Stimulated activated CD4-positive, alpha-beta T cell treated with anti-CD3 and anti-CD28 coated beads, TNF-alpha, amount 100 ng/mL, for 48 hours (primary cell): ENCODE measurements around the gene DBX1.

Experiments
- DNase-seq, 3 donors: peaks; one replicate each; pipeline ENCODE4 v3.0.0-alpha.2; 2020; ENCODE audit warnings: low read depth in 3 of 3

The DBX1 gene

DNA sequence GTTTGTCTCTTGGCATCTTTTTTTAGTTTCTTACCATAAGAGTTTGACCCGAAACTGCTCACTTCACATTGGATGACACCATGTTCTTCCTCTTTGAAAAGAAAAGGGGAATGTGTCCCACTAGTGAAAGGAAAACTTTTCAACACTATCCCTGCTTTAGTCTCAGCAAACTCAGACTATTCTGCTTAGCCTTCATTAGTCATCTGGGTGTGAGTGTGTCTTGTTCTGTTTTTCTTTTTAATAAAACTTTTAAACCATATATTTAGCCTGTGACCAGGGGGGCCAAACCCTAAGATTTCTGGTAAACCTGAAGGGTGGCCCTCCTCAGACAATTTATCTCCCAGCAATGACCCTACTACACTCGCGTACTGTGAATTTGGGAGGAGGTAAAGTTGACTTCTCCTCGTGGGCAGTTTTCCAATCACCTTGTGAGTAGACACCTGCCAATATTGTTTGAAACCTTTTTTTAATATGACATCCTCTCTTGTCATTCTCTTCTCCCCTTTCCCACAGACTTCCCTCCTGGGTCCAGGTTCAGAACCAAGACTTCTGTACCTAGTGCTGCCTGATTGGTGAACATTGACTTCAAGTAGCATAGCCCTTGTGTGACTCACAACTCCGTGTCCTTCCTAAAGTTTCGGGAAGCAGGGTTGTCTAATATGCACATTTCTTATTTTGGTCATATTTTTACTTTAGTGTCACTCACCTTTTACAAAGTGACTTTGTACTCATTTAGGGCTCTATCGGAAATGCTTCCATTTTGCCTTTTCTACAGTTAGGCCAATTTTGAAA lies 39.9 kb downstream of the DBX1 start:
- DNase-seq, result no peak

DNA sequence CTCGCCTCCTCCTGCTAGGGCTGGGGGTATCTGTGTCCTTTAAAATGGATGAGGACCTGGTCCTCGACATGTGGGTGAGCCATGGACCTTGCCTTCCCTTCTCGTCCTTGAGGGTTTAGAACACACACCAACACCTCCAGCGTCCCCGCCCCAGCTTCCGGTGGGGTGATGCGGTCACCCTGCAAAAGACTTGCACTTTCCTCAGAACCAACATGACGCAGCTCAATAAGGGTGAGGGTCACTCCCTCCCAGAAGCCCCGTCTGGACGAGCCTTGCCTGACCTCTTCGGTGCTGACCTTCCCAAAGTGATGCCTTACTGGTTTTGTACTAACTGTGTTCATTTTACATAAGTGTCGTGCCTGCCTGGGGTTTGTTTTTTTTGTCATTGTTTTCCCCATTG lies 41.0 kb downstream of the DBX1 start:
- no peak for DNase-seq

DNA sequence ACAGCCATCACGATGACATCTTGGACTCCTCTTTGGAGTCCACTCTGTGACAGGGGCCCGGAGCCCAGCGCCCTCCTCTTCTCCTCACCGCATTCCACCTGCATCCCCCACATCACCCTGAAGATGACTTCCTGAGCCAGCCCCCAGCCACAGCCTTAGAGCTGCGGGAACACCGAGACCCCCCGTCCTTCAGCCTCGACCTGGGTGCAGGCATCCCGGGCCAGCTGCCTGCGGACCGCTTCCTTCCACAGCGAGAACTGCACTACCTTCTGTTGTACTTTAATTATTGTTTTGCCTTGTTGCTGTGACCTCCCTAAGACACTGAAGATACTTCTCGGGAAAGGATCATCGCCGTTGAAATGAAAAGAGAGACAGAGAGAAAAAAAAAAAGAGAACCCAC lies 42.1 kb downstream of the DBX1 start:
- DNase-seq, result no peak

DNA sequence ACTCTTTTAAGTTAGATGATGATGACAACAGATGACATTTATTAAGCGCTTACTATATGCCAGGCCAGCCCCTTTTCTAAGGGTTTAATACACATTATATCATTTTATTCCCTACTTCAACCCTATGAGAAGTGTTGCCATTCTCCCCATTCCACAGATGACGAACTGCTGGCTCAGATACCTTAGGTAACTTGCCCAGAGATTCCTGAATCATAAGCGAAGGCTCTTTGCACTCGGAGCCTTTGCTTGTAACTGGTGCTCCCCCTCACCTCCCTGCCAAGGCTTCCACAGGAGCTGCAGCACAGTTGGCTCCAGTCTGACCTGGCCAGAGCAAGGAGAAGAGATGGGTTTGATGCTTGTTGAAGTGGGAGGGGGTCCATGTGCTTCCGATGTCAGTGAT lies 43.0 kb downstream of the DBX1 start:
- DNase-seq, result no peak

DNA sequence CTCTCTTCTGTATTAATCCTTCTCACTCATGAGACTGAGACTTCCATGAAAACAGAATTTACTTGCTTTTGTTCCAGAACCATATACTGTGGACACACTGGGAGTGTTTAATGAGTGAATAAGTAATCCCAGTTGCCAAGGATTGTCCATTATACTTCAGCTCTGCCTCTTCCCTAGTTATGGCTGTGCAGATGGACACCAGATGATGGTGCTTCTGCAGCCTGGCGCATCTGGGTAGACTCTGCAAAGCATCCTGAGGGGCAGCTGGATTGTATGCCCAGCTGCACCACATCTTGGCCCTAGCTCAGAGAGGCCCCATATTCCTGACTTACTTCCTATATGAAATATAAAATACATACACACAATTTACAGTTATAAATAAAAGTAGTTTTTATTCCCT lies 43.5 kb downstream of the DBX1 start:
- DNase-seq, result no peak

DNA sequence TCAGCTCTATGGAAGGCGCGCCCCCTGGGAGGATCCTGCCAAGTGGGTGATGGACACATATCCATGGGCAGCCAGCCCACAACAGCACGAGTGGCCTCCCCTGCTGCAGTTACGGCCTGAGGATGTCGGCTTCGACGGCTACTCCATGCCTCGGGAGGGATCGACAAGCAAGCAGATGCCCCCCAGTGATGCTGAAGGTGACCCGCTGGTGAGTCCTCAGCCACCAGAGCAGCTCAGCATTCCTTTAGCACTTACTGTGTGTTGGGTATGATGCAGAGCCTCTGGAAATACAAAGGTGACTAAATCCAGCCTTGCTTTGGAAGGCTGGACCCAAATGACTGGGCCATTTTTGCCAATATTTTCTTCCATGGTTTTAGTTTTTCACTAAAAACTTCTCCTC lies 45.7 kb downstream of the DBX1 start:
- DNase-seq, result no peak

DNA sequence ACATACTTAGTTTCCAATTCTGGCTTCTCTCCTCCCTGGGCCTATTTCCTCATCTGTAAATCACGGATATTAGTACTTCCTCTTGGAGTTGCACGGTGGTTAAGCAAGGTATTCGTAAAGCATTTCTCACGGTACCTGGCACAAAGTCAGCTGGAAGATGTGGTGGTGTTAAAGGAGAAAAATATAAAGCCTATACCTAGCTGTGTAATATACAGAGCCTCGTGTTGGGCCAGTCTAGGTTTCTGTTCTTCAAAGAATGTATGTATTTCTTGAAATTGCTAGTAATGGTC lies 47.2 kb downstream of the DBX1 start:
- no peak for DNase-seq

DNA sequence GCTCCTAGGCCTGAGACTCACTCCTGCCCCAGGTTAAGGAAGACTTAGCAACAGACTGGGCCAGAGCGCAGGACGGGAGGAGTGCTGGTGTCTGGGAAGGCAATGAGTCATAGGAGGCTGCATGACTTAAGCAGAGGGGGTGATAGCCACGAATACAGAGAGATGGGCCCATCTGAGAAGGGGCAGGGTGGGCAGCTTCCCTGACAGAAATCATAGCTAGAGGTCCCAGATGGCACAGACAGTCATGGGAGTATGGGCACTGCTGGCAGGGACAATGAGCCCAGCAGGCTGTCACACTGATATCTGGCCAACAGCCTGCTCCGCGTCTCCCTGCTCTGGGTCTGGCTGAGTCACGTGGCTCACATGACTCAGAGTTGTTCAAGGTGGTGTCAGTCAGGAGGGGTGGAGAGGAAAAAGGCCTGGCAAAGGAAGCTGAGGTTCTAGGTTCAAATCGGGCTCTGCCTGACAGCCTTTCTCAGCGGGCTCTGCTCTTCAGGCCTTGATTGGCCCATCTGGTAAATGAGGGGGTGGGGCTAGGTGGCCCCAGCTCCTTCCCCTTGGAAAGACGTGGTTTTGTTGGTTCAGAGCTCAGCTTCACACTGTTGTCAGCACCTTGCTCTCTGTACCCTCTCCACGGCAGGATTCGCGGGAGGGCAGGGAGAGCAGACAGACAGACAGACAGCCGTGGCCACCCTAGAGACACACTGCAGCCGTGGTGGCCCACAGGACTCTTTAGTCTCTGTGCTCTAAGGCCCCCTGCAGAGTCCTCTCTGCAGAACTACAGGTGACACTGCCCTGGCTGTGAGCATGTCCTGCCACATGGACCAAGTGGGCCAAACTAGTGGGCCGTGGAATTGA lies 47.8 kb downstream of the DBX1 start:
- no peak for DNase-seq

DNA sequence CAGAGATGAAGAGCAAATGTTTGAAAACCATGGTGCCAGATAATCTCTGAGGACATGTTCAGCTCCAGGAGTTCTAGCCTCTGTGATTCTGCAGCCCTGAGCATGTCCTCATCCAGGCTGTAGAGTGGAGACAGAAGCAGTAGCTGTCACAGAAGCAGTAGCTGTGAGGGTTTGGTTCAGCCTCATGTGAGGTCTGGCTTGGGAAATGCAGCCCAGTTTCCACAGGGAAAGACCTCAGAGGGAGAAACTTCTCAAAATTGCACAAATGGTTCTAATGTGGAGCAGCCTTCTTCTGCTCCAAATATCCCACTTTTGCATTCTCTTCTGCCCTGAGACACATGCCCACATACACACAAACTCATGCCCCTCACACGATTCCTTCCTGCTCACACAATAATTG lies 48.4 kb downstream of the DBX1 start:
- DNase-seq, result no peak

DNA sequence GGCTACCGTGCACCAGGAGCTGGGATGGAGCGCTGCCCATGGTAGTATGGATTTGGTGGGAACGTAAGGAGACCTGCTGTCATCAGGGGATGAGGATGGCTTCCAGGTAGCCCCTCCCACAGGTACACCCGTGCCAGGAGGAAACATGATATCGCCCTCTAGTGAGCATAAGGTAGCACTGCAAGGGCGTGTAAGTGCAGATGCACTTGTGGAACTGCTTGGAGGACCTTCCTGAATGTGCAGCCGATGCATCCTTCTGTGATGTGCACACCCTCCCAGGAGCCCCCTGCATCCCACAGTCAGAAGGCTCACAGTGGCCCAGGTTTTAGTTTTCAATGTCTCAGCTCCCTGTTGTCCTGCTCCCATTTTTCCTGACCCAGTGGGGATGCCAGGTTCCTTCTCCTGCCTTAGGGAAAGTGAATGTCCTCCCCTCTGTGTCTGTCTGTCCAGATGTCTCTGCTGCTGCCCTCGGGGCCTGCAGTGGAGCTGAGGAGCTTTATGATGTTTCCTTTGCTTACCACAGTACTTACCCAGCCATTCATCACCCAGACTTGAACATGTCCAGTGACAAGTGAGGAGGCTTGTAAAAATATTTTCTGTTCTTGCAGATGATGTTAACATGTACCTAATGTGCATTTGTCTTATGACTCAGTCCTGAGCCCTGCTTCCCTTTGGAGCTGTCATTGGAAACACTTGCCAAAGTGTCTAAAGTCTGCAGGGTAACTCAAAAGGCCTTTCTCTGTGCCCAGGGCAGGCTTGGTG lies 49.2 kb downstream of the DBX1 start:
- peak; percentile 20 to 30 (median 23) for DNase-seq

DNA sequence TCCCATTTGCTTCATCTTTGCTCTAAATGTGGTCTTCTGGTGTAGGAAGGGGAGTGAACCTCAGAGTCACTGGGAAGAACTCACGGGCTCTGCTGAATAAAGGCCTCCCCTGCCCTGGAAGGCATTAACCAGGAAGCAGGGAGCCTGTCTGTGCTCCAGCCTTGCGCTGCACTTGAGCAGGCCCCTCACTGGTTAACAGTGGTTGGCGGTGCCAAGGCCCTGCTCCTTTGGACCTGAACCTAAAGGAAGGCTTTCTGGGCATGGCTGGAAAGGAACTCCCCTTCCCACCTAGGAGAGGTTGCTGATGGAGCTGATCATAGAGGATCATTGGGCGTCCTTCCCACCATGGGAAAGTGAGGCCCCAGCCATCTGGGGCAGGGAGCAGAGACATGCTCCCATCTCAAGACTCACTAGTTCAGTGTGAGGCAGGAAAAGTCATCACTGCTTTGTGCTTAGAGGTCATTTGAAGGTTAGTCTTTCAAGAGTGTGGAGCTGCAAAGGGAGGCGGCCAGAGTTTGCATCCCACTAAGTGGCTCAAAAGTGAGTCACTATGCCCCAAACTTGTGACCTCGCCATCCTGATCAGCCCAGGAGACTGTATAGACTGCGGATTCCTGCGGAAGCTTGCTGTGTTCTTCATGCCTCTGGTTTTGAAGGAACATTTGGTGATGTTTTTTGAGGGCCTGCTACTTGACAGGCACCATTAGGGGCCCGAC lies 50.4 kb downstream of the DBX1 start:
- DNase-seq, result no peak
